Breast epithelium (tissue), 4 donors: ENCODE measurements around the gene TWIST1. TPM values are rescaled to one million over a fixed set of nuclear protein-coding genes. Genes with fewer than 3 reads are reported as not detected.

Source experiments
- DNase-seq, 2 donors: peaks; one replicate each; pipeline ENCODE4 v3.0.0-alpha.2; 2019; ENCODE audit warnings: low spot score in 2 of 2
- H3K27ac ChIP-seq, 2 donors: fragments of 200-600 bp; sonication (generic) in 1 of 2; one replicate each; pipeline ENCODE4 v1.5.1; 2016 to 2019; ENCODE audit warnings: mild to moderate bottlenecking in 1 of 2
- H3K27me3 ChIP-seq, 2 donors: fragments of 200-600 bp; sonication (generic) in 1 of 2; one replicate each; pipeline versions ENCODE4 v1.5.1 to v1.6.0; 2017 to 2019; ENCODE audit warnings: control low read depth in 1 of 2, mild to moderate bottlenecking in 1 of 2
- H3K36me3 ChIP-seq: fragments of 200-600 bp; one replicate; pipeline ENCODE4 v1.5.1; 2019
- H3K4me1 ChIP-seq, 2 donors: fragments of 200-600 bp; sonication (generic); one replicate each; pipeline ENCODE4 v1.5.1; 2016 to 2019; ENCODE audit warnings: control low read depth in 1 of 2
- H3K4me3 ChIP-seq, 3 donors: fragments of 200-600 bp; sonication (generic); 1 replicate in 2 of 3; 2 replicates in 1 of 3; pipeline ENCODE4 v1.5.1; 2016 to 2019; ENCODE audit warnings: mild to moderate bottlenecking in 3 of 3, moderate library complexity in 2 of 3
- H3K9me3 ChIP-seq, 2 donors: fragments of 200-600 bp; sonication (generic) in 1 of 2; one replicate each; pipeline ENCODE4 v1.5.1; 2016 to 2019; ENCODE audit warnings: control low read depth in 1 of 2
- CTCF ChIP-seq, 3 donors: fragments of 450-650 bp; IDR thresholded peaks; one replicate each; pipeline ENCODE4 v1.5.1; 2016 to 2017; ENCODE audit warnings: antibody characterized with exemption in 3 of 3, mild to moderate bottlenecking in 3 of 3, moderate library complexity in 3 of 3
- POLR2A ChIP-seq: fragments of 450-650 bp; IDR thresholded peaks from one replicate; pipeline ENCODE4 v1.6.1; 2016; ENCODE audit warnings: antibody characterized with exemption, mild to moderate bottlenecking, moderate library complexity
- POLR2AphosphoS5 ChIP-seq, 3 donors: sonication (generic); formaldehyde crosslinking; IDR thresholded peaks; one replicate each; pipeline ENCODE4 v1.6.1; 2017; ENCODE audit warnings: antibody characterized with exemption in 3 of 3
- intact Hi-C: fragments of 100-400 bp; cut with DNase I; formaldehyde crosslinking; loops from one replicate; pipeline ENCODE4 v1.15.1; 2023; ENCODE audit warnings: low total_unique reads
- total RNA-seq, 3 donors: library from RNA; depleted of rRNA; stranded (reverse); fragments of >200 nt; gene quantifications; one replicate each; pipeline ENCODE4 v1.1.0, GENCODE V29; 2016

TWIST1 gene
- total RNA-seq, 3 donors from 2014 or later, result 7.2 to 99.5 (median 60.0) TPM

- TF ChIP-seq POLR2A (no peak), CTCF (IDR thresholded peaks at IDR 0.05) (no peak), POLR2AphosphoS5 (IDR thresholded peaks at IDR 0.05) (no peak)
- Histone ChIP-seq H3K27ac (peak overlapping the region; percentile 78 to 92), H3K4me3 (peak overlapping the region; percentile 44 to 62 (median 49)), H3K4me1 (no peaks in the 10 kb centered on the region), H3K36me3 (no peaks in the 10 kb centered on the region), H3K9me3 (no peaks in the 10 kb centered on the region), H3K27me3 (peaks cover 0 to 48% of the 10 kb centered on the region in 2 donors)
- no peak for DNase-seq
- intact Hi-C loops, result no loop called here
Observed at GRCh38 chr7:19105546-19105945, 11.9 kb downstream of the TWIST1 start.

GRCh38 chr7:19104811-19105210, 12.6 kb downstream of the TWIST1 start:
- intact Hi-C loops, result no loop called here
- Histone ChIP-seq H3K9me3 (no peaks in the 10 kb centered on the region), H3K27me3 (peaks cover 0 to 42% of the 10 kb centered on the region in 2 donors), H3K4me3 (no peak overlapping the region), H3K27ac (no peak overlapping the region), H3K4me1 (no peaks in the 10 kb centered on the region), H3K36me3 (no peaks in the 10 kb centered on the region)
- TF ChIP-seq POLR2AphosphoS5 (IDR thresholded peaks at IDR 0.05), result no peak
- TF ChIP-seq CTCF (IDR thresholded peaks at IDR 0.05), result no peak
- no peak for TF ChIP-seq POLR2A
- DNase-seq, result no peak

GRCh38 chr7:19102884-19103283, 14.6 kb downstream of the TWIST1 start:
- intact Hi-C loops, result no loop called here
- DNase-seq, result no peak
- no peak overlapping the region for H3K4me3 ChIP-seq
- TF ChIP-seq POLR2AphosphoS5 (IDR thresholded peaks at IDR 0.05), result no peak
- peaks cover 0 to 23% of the 10 kb centered on the region in 2 donors for H3K27me3 ChIP-seq
- no peaks in the 10 kb centered on the region for H3K4me1 ChIP-seq
- H3K36me3 ChIP-seq, result no peaks in the 10 kb centered on the region
- no peaks in the 10 kb centered on the region for H3K9me3 ChIP-seq
- H3K27ac ChIP-seq, result no peak overlapping the region

GRCh38 chr7:19101909-19102308, 15.5 kb downstream of the TWIST1 start:
- intact Hi-C loops, result no loop called here
- Histone ChIP-seq H3K36me3 (no peaks in the 10 kb centered on the region), H3K27ac (no peak overlapping the region)

GRCh38 chr7:19101472-19101871, 16.0 kb downstream of the TWIST1 start:
- TF ChIP-seq POLR2A (no peak), POLR2AphosphoS5 (IDR thresholded peaks at IDR 0.05) (no peak), CTCF (IDR thresholded peaks at IDR 0.05) (no peak)
- Histone ChIP-seq H3K27me3 (peaks cover 0 to 9% of the 10 kb centered on the region in 2 donors), H3K9me3 (no peaks in the 10 kb centered on the region), H3K4me3 (peak overlapping the region in 1 of 3 donors; percentile 11), H3K36me3 (no peaks in the 10 kb centered on the region), H3K27ac (no peak overlapping the region), H3K4me1 (no peaks in the 10 kb centered on the region)
- no peak for DNase-seq
- intact Hi-C loops, result no loop called here

More at GRCh38 chr7:19101909-19102308, 15.5 kb downstream of the TWIST1 start:
- Histone ChIP-seq H3K27me3 (peaks cover 0 to 13% of the 10 kb centered on the region in 2 donors), H3K4me3 (peak overlapping the region in 1 of 3 donors; percentile 11), H3K4me1 (no peaks in the 10 kb centered on the region), H3K9me3 (no peaks in the 10 kb centered on the region)
- DNase-seq, result no peak
- TF ChIP-seq CTCF (IDR thresholded peaks at IDR 0.05), result no peak
- TF ChIP-seq POLR2A, result no peak
- no peak for TF ChIP-seq POLR2AphosphoS5 (IDR thresholded peaks at IDR 0.05)

- peaks cover 0 to 5% of the 10 kb centered on the region in 2 donors for H3K27me3 ChIP-seq
- no peak overlapping the region for H3K27ac ChIP-seq
- H3K9me3 ChIP-seq, result no peaks in the 10 kb centered on the region
- TF ChIP-seq POLR2A, result no peak
- no peak for TF ChIP-seq POLR2AphosphoS5 (IDR thresholded peaks at IDR 0.05)
- intact Hi-C loops, result no loop called here
- DNase-seq, result no peak
- no peaks in the 10 kb centered on the region for H3K4me1 ChIP-seq
- H3K36me3 ChIP-seq, result no peaks in the 10 kb centered on the region
- no peak overlapping the region for H3K4me3 ChIP-seq
Observed at GRCh38 chr7:19099924-19100323, 17.5 kb downstream of the TWIST1 start.
